ENCODE data around the gene PPARD. TPM values are rescaled to one million over a fixed set of nuclear protein-coding genes. Genes with fewer than 3 reads are reported as not detected.

PPARD gene
- total and polyA plus RNA-seq, 2 of the 13 experiments (the other 11 are each of a cell fraction or from before 2014, with no cell fraction given) = 6.1 to 13.3 TPM

DNA sequence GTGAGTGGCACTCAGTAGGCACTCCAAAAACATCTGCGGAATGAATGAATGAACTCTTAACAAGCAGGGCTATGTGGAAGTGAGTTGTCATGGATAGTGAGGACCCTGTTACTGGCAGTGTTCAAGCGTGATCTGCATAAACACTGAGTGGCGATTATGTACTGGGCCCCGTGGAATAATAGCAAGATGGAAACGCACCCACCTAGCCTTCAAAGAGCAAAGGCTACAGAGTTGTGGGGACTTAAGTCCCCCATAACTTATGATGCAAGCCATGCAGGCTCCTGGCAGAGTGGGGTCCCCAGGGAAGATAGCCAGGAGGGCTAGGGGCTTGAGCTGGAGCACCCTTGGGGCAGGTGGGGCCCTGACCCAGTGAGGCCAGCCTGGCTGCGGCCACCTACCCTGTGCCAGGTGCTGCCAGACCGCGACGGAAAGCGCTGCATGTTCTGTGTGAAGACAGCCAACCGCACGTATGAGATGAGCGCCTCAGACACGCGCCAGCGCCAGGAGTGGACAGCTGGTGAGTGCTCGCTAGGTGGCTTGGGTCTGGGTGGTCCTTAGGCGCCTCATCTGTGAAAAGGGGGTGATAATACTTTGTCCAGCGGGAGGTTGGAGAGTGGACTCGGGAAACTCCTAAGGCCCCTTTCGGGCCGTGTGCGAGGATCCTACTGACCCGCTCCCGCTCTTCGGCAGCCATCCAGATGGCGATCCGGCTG lies 24.7 kb upstream of the PPARD start (continued):
- TF ChIP-seq RCOR2 (CRISPR knock-in tag; IDR thresholded peaks at IDR 0.05) (0 out of 2 replicates have a peak, but pooled peaks have one; percentile 6), CEBPB (IDR thresholded peaks at IDR 0.05; ENCODE audit: borderline replicate concordance, low read depth, low read length) (no peak), DDIT3 (CRISPR knock-in tag; IDR thresholded peaks at IDR 0.05) (no peak), ZNF556 (CRISPR knock-in tag; IDR thresholded peaks at IDR 0.05; ENCODE audit: borderline replicate concordance) (no peak), RNF2 (conservative IDR thresholded peaks at IDR 0.05; ENCODE audit: low read depth) (no peak), CAMTA2 (CRISPR knock-in tag; IDR thresholded peaks at IDR 0.05; ENCODE audit: borderline replicate concordance) (0 out of 2 replicates have a peak, but pooled peaks have one; percentile 92), ZFP82 (CRISPR knock-in tag; IDR thresholded peaks at IDR 0.05; ENCODE audit: borderline replicate concordance) (no peak), MIXL1 (CRISPR knock-in tag; IDR thresholded peaks at IDR 0.05) (no peak), ZNF660 (CRISPR knock-in tag; IDR thresholded peaks at IDR 0.05; ENCODE audit: borderline replicate concordance, low read depth) (no peak), ATF6 (CRISPR knock-in tag; conservative IDR thresholded peaks at IDR 0.05) (no peak), ZNF430 (CRISPR knock-in tag; IDR thresholded peaks at IDR 0.05) (no peak), ZC3H13 (CRISPR knock-in tag; IDR thresholded peaks at IDR 0.05) (peak; percentile 40; the same call in 1 of the 2 replicates), ZNF678 (CRISPR knock-in tag; IDR thresholded peaks at IDR 0.05) (no peak; the same call in 1 of the 2 replicates), ZKSCAN5 (CRISPR knock-in tag; IDR thresholded peaks at IDR 0.05) (no peak), ZNF75D (CRISPR knock-in tag; IDR thresholded peaks at IDR 0.05; ENCODE audit: borderline replicate concordance) (no peak), ZNF253 (CRISPR knock-in tag; IDR thresholded peaks at IDR 0.05; ENCODE audit: borderline replicate concordance) (peak; percentile 90), NFKBIZ (CRISPR knock-in tag; IDR thresholded peaks at IDR 0.05) (no peak), ZNF30 (CRISPR knock-in tag; IDR thresholded peaks at IDR 0.05) (no peak), ZSCAN9 (CRISPR knock-in tag; IDR thresholded peaks at IDR 0.05; ENCODE audit: borderline replicate concordance) (0 out of 2 replicates have a peak, but pooled peaks have one; percentile 1)
- TF ChIP-seq, protein P1, sequence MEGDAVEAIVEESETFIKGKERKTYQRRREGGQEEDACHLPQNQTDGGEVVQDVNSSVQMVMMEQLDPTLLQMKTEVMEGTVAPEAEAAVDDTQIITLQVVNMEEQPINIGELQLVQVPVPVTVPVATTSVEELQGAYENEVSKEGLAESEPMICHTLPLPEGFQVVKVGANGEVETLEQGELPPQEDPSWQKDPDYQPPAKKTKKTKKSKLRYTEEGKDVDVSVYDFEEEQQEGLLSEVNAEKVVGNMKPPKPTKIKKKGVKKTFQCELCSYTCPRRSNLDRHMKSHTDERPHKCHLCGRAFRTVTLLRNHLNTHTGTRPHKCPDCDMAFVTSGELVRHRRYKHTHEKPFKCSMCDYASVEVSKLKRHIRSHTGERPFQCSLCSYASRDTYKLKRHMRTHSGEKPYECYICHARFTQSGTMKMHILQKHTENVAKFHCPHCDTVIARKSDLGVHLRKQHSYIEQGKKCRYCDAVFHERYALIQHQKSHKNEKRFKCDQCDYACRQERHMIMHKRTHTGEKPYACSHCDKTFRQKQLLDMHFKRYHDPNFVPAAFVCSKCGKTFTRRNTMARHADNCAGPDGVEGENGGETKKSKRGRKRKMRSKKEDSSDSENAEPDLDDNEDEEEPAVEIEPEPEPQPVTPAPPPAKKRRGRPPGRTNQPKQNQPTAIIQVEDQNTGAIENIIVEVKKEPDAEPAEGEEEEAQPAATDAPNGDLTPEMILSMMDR (CRISPR knock-in tag; IDR thresholded peaks at IDR 0.05) = no peak
- TF ChIP-seq, protein P2, sequence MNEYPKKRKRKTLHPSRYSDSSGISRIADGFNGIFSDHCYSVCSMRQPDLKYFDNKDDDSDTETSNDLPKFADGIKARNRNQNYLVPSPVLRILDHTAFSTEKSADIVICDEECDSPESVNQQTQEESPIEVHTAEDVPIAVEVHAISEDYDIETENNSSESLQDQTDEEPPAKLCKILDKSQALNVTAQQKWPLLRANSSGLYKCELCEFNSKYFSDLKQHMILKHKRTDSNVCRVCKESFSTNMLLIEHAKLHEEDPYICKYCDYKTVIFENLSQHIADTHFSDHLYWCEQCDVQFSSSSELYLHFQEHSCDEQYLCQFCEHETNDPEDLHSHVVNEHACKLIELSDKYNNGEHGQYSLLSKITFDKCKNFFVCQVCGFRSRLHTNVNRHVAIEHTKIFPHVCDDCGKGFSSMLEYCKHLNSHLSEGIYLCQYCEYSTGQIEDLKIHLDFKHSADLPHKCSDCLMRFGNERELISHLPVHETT (CRISPR knock-in tag; conservative IDR thresholded peaks at IDR 0.05) = no peak

All from HepG2 (cell line).